Activated CD4-positive, alpha-beta T cell treated with anti-CD3 and anti-CD28 coated beads, Interleukin-2, amount 50 U/mL, for 16 hours (primary cell): Measurements from ENCODE around the gene PROSER2.

Experiments used
- DNase-seq: peaks from one replicate; pipeline ENCODE4 v3.0.0-alpha.2; 2020

PROSER2 gene

DNA sequence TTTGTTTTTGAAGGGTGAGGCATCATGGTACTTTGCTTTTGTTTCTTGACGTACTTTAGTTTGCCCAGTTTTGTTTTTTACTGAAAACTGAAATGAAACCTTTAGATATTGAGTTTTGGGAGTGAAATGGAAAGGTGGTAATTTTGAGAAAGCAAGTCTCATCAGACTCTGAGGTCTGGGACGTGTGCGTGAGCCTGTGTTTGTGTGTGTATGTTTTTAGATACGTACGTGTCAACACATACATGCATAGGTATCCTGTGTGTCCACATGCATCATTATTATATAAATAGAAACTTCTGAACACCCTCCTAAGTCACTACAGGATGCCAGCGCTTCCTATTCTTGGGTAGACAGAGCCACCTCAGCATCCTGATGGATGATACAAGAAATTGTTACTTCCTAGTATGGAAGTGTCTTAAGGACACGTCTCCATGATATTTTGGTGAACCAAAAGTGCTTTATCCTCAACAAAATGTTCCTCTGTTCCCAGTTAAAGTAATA is 47.8 kb downstream of the PROSER2 start:
- DNase-seq: no peak

DNA sequence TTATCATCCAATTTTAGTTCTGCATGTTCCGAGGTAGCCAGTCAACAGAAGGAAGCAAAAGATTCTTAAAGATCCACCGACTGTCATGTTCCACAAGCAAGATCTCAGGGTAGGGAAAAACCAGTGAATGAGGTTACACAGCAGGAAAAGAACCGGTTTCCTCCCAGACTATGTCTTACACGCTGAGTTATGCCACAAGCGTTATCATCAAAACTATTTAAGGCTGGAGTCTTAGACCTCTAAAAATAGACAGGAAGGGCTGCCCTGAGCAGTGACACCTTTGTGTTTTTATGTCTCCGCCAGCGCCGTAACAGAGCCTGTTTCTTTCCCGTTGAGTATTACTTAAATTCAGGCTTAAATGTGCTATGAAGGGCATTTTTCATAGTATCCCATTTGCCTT is 48.3 kb downstream of the PROSER2 start:
- DNase-seq: no peak

DNA sequence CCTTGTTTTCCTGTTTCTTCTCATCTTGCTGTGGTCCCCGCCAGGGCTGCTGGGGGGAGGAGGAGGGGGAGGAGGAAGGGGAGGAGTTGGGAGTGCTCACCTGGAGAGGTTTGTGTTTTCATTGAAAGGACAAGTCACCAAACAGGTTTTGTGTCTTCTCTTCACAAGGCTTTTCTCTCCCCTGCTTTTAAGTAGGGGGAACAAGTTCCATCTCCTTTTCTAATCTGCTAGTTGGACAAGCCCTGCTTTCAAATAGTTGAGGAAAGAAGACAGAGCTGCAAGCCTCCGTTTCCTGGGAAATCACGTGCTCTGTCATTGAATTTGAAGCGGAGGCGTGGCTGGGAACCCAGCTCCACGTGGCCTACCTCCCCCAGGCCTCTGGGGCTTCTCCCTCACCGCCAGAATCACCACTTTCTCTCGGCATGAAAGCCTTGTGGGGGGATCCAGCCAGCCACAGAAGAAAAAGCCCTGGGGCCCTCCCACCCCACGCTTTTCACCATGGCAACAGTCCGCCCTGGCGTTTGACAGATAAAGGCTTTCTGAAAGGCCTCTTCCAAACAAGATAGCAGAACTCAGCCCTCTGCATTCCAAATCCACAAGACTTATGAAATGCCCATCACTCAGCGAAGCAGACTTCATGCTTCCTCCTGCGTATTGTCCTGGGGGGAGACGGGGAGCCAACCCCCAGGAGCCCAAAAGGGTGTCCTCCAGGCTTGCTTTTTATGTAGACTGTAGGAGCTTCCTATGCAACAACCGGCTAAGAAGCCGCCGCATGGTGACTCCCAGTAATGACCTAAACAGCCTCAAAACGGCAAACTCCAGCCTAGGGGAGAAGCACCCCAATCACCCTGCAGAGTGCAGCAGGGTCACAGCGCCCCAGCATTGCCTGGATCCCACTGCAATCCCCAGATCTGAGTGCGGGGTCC is 51.7 kb downstream of the PROSER2 start:
- DNase-seq: peak; percentile 8

DNA sequence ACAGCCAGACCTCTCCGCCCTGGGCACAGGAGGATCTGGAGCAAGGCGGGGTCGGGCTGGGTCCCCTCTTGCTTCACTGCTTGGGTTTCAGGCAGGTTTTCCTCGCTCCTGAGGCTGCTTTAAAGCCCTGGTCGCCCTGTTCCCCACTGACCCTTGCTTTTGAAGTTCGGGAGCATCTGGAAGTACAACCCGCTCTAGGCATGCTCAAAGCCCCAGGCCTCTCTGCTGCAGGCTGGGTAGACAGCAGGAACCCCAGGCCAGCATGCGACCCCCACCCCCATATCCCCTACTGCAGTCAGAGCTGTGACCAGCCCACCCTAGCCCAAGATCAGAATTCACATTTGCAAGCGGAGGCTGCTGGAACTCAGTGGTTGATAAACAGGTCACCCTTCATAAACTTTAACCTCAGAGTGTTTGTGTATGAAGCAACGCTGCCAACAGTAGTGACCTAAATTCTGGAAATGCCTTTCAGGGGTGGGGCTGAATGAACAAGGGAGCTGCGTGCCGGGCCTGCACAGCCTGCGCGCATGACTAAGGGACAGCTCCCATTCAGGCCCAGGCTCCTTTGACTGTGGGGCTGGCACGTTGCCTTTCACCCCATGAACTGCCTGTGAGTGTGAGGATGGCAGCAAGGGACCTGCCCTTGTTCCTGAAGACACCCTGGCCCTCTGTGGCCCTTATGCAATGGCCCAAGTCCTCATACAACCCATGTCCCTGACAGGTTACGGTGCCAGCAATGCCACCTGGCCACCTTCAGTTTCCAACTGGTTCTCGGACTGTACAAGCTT is 52.5 kb downstream of the PROSER2 start:
- no peak for DNase-seq

DNA sequence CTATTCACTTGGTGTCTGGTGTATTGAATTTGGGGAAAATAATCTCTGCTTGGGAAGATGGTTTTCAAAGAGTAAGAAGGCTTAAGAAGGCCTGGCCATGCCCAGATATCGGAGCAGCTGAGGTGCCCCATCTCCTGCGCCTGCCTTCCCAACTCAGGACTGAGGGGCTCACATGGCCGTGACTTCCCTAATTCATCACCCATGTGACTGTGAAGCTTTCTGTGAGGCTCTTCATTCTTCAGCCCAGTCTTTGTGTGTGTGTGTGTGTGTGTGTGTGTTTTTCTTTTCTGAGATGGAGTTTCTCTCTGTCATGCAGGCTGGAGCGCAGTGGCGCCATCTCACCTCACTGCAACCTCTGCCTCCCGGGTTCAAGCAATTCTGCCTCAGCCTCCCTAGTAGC is 53.2 kb downstream of the PROSER2 start:
- DNase-seq: no peak

DNA sequence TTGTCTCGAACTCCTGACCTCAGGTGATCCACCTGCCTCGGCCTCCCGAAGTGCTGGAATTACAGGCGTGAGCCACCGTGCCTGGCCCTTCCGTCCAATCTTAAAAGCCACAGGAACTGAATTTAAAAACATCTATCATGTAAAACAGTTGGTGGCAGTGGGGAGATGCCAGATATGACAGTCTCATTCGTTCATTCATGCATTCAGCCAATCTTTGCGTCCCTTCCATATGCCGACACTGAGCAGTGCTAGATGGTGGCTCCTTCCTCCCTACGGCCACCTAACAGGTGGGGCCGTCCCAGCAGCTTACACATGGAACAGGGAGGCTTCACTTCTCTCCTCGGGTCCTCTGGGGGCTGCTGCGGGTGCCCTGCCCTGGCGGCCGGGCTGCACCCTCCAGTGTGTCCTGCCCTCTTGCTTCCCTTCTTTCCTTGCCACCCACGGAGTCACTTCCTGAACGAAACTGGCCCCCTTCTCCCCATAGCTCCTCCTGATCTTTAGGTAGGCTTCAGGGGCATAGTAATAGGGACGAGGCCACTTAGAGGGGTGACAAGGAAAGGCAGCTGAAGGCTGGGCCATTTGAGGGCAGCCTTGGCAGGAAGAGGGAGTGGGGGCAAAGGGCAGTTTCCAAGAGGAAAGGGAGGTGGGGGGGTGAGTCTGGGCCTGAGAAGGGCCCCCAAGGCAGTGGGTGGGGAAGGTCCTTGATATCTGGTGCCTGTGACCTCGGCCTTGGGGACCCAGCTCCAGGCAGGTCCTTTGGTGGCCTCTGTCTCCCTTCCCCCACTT is 53.8 kb downstream of the PROSER2 start:
- no peak for DNase-seq

DNA sequence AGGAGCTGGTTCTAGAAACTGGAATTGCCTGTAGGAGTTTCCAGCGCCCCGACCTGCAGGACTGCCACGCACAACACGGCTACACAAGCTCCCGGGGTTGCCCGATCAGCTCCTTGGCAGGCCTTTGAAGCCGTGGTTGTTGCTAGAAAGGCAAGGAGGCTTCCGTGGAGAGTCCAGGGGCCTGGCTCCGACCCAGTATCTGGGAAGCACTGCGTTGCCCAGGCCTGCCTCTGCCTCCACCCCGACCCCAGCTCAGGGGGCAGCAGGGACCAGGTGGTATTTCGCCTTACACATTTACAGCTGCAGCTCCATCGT is 54.4 kb downstream of the PROSER2 start:
- DNase-seq: no peak

DNA sequence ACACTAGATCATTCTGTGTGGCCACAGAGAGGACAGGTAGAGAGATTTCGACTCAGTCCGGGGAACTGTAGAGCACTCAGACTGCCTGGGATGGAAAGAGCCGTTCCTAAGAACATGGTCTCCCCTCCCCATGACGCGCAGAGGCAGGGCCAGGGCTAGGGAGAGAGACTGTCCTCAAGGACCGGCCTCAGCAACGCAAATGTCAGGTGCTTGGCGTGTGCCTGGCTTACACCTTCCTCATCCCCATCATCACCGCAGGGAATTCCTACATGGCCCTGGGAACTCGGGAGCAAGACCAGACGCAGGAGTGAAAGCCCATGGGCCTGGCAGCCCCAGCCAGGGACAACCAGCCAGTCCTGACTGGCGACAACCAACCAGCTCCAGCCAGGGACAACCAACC is 55.6 kb downstream of the PROSER2 start:
- DNase-seq: no peak

DNA sequence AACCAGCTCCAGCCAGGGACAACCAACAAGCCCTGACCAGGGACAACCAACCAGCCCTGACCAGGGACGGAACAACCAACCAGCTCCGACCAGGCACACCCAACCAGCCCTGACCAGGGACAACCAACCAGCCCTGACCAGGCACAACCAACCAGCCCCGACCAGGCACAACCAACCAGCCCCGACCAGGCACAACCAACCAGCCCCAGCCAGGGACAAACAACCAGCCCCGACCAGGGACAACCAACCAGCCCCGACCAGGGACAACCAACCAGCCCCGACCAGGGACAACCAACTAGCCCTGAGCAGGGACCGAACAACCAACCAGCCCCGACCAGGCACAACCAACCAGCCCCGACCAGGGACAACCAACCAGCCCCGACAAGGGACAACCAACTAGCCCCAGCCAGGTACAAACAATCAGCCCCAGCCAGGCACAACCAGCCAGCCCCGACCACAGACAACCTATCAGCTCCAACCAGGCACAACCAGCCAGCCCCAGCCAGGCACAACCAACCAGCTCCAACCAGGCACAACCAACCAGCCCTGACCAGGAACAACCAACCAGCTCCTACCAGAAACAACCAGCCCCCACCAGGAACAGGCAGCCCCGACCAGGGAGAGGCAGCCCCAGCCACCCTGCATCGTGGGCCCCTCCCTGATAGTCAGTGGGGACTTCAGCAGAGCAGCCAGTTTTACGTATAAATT is 56.4 kb downstream of the PROSER2 start:
- DNase-seq: no peak

DNA sequence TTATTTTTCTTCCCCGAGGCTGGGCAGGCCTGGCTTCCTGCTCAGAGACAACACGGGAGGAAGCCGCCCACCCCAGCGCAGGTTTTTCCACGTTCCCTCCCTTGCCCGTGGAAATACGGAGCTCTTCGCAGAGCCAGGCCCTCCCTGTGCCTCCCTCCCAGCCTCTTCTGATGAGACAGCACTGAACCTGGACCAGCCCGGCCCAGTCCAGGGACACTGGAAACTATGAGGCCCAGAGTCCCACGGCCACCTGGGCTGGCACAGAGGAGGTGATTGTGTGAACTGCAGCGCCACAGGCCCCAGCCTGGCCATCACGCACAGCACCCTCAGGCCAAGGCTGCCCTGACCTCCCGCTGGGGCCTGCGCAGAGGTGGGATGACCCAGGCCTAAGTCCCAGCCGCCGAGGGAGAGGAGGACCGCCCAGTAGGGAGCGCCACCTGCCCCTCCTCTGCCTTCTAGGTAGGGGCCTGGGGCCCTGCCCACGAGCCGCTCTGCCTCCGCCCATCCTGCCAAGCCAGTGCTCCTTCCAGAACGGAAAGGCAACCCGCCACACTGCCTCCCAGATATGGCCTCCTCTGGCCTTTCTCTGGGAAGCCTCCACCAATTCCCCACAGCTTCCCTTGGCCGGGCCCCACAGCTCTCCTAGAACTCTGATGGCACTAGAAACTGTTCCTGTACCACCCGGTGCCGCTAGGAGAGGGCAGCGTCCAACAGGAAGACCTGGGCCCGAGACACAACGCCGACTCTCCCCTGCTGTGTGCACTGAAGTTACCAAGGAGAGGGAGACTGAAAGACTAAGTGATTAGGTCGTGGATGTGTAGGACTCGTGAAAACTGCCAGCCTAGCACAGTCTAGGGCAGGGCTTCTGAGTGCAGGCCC is 57.2 kb downstream of the PROSER2 start:
- DNase-seq: no peak

DNA sequence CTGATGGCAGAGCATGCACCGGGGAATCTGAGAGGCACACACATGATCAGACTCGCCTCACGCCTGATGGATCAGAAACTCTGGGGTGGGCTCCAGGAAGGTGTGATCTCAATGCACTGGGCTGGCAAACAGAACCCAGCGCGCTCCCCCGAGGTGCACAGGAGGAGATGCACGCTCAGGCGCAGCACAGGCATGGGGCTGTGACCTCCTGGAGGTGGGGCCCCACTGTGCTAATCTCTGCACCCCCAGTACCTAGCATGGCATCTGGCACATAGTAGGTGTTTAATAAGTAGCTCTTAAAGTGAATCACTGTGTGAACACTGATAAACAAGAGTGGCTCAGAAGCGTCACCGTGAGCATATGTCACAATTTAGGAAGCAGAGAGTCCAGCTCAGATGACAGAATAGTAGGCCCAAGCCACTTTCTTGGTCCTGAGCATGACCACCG is 57.9 kb downstream of the PROSER2 start:
- no peak for DNase-seq

DNA sequence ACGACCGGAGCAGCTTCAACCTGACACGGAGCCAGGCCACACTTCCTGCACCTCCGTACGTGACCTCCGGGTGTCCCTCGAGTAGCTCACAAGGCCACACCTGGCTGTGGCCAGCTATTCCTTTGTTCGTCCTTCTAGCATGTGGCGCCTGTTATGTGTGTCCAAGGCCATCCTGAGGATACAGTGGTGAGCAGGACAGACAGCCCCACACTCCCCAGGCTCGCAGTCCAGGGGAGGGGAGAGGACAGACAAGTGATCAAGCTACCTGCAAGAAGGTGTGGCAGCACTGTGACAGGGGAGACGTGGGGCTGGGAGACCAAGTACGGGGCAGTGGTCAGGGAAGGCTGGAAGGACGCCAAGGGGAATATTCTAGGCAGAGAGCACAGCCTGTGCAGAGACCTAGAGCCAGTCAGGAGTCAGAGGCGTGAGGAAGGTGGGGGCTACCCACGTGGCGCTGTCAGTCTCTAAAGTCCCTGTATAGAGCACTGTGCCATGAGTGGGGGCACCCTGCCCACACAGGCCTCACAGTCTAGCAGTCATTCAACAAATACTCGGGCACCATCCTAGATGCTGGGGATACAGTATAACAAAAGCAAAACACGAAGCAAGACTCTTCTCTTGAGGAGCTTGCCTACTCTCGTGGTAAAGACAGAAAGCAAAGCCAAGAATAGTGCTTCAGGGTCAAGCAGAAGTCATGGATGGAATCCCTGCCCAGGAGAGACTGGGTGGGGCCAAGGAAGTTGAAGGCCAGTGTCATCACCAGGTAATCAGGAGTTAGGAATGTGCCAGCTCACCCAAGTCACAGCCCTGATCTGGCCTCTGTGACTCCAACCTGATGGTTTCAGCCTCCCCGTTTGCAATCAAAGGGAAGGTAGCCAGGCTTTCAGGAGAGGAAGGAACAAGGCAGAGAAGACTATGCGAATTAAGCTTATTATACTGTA is 58.6 kb downstream of the PROSER2 start:
- DNase-seq: no peak

DNA sequence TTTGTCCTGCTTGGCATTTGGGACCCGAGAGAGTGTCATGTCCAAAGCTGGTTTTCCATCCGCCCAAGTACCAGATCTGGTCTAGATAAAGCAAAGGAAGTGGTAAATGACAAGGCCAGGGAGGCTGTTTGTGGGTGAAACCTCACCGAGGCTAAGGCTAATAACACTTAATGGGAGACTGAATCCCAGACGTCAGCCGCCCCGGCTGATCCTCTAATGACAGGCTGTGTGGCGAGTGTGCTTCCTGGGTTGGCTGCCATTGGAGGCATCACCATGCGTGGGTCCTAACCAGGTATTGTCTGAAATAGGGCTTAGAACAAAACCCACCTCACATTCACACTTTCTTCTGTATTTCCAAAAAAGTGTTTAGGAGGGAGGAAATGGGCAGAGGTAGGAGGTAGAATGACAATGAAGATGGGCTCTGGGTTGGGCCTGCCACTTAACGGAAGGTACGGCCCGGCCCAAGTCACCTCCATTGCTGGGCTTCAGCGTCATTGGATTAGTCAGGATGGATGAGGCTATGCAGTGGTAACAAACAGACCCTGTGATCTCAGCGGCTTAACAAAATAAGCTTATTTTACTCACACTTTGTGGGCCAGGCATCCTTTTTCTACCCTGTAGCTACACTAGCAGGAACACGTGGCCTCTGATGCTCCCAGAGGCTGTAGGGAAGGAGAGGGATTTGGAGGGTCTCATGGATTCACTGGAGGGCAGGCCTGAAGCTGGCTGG is 59.7 kb downstream of the PROSER2 start:
- DNase-seq: peak; percentile 35

DNA sequence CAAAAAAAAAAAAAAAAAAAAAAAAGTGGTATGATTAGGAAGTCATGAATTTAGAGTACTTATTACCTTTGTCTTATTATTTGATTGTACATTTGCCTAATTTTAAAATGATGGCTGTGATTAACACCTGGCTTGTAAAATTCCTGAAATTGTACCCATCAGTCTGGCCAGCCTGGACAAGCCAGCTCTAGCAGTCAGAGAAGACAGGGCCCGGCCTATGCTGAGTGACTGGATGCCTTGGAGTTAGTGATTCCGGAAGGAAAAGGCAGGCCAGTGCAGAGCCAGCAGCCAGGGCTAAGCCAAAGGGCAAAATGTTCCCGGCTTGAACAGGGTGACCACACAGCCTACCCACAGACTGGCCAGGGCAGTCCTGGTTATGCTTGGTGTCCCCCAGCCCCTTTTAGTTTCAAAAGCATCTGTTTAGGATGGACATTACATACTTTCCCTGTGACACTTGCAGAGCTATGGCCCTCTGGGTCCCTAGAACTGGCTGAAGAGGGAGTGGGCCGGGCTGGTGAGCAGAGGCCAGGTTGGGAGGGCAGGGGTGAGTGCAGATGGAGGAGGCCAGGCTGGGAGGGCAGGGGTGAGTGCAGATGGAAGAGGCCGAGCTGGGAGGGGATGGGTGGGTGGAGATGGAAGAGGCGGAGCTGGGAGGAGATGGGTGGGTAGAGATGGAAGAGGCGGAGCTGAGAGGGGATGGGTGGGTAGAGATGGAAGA is 61.7 kb downstream of the PROSER2 start:
- no peak for DNase-seq

DNA sequence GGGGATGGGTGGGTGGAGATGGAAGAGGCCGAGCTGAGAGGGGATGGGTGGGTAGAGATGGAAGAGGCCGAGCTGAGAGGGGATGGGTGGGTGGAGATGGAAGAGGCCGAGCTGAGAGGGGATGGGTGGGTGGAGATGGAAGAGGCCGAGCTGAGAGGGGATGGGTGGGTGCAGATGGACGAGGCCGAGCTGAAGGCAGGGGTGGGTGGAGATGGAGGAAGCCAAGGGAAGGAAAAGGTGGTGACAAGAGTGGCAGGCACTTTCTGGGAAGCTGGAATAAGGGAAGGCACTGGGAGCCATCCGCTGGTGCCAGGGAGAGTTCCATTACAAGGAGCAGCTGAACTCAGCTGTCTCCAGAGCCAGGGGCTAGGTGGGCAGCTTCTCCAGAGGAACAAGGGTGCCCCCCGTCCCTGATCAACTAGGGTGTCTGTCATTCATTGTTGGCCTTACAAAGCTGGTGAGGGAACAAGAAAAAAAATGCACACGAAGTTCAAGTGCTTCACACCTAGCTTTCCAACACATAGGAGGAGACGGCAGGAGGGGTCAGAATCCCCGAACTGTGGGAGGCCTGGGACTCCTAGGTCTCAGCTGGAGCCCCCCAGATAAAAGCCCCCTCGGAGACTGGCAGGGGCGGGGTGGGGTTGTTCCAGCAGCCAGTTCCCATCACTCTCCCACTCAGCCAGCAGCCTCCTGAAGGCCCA is 62.4 kb downstream of the PROSER2 start:
- no peak for DNase-seq

DNA sequence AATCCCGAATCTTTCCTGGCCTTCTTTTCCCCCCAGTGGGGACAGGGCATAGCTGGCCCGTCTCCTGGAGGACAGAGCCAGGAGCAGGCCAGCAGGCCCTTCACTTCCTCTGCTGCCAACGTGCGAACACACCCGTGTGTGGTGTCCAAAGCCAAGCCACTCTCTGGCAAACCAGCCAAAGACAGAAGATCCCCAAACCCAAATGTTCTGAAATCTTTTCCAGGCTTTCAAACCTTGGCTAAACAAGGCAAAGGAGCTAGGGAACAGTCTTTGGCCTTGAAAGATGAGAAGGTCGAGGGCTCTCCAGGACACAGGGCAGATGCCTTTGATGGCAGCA is 63.0 kb downstream of the PROSER2 start:
- no peak for DNase-seq

DNA sequence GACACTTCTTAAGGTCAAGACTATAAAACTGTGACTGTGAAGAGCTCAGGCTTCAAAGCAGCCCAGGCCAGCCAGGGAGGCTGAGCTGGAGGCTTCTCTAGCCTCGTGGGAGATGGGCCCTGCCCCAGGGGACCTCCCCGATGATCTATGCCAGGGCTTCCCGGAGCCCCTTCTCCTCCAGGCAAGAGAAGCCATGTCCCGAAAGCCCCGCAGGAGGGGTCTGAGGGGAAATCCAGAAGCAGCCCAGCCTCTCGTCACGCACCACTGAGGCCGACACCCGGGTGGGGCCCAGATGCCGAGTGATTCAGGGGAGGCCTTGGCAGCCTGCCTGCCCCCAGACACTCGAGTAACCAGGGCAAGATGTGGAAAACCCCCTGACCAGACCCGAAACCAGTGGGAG is 63.7 kb downstream of the PROSER2 start:
- DNase-seq: no peak
